A549 (cell line): ENCODE data around the gene PIGV.

Source experiments
- CHD2 ChIP-seq: fragments of 150-350 bp; IDR thresholded peaks from 2 replicates; pipeline ENCODE4 v1.6.1; 2014; ENCODE audit warnings: low read length; ENCODE audit not compliant: partially characterized antibody
- EHF ChIP-seq: fragments of 250-450 bp; sonication (Bioruptor Pico); IDR thresholded peaks from 2 replicates; pipeline ENCODE4 v1.5.0; 2020; ENCODE audit warnings: mild to moderate bottlenecking
- MAX ChIP-seq: IDR thresholded peaks from 2 replicates; pipeline ENCODE4 v1.6.1; 2012
- POLR2A ChIP-seq: IDR thresholded peaks from 2 replicates; pipeline ENCODE4 v1.6.1; 2012; ENCODE audit warnings: mild to moderate bottlenecking, low read length
- TF ChIP-seq, protein P1 (sequence below): fragments of >200 bp; sonication (Bioruptor Twin); formaldehyde crosslinking; IDR thresholded peaks from 3 replicates; pipeline ENCODE4 v1.5.1; 2016

GRCh38 chr1:26794391-26794790 is 6.6 kb downstream of the PIGV start:
- TF ChIP-seq CHD2 = no peak
- TF ChIP-seq, protein P1, sequence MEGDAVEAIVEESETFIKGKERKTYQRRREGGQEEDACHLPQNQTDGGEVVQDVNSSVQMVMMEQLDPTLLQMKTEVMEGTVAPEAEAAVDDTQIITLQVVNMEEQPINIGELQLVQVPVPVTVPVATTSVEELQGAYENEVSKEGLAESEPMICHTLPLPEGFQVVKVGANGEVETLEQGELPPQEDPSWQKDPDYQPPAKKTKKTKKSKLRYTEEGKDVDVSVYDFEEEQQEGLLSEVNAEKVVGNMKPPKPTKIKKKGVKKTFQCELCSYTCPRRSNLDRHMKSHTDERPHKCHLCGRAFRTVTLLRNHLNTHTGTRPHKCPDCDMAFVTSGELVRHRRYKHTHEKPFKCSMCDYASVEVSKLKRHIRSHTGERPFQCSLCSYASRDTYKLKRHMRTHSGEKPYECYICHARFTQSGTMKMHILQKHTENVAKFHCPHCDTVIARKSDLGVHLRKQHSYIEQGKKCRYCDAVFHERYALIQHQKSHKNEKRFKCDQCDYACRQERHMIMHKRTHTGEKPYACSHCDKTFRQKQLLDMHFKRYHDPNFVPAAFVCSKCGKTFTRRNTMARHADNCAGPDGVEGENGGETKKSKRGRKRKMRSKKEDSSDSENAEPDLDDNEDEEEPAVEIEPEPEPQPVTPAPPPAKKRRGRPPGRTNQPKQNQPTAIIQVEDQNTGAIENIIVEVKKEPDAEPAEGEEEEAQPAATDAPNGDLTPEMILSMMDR = no peak
- no peak for TF ChIP-seq MAX
- TF ChIP-seq POLR2A = no peak
- no peak for TF ChIP-seq EHF (CRISPR knock-in tag)
